Measurements from ENCODE around the gene OGFOD2.
"Not testable (repeated sequence)": the region's sequence is repeated elsewhere in the genome, so short reads cannot be mapped to it uniquely, and the experiment has no call there.

Gene OGFOD2

DNA sequence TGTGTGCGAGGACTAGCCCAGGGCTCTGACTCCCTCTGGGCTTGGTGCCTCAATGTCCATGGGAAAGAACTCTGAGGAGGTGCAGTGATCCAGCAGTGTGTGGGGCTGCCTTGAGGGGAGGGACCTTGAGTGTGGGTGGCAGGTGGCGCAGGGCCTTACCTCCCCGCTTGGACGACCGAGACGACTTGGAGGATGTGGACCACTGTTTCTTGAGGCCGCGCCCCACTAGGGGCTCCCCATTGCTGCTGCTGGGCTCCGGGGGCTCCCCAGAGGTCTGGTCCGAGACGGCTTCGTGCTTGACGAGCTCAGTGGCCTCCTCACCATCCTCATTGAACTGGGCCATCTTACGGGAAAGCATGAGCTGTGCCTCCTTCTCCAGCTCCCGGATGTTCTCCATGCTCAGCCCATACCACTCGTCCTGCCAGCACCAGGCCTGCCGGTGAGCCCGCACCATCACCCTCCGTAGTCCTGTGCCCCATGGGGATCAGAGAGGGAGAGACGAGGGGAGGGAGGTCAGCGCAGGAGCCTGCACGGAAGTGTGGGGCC lies 30.1 kb downstream of the OGFOD2 start:
- no peak for DNase-seq (ENCODE audit: low read depth)

DNA sequence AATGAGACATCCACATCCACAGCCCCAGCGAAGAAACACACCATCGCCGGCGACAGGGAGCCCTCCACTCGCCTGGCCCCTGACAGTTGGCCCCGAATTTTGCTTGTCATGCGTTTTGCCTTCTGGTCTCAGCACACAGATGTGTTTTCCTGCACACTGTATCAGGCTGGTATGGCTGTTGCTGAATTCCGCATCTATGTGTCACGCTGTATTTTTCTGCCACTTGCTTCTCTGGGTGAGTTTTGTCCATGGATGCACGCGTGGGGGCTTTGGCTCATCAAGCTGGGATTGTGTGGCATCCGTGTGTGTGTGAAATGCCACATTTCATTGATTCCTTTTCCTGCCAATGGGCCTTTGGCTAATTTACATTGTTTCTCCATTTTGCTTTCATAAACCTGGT lies 31.9 kb downstream of the OGFOD2 start:
- no peak for DNase-seq (ENCODE audit: low read depth)

DNA sequence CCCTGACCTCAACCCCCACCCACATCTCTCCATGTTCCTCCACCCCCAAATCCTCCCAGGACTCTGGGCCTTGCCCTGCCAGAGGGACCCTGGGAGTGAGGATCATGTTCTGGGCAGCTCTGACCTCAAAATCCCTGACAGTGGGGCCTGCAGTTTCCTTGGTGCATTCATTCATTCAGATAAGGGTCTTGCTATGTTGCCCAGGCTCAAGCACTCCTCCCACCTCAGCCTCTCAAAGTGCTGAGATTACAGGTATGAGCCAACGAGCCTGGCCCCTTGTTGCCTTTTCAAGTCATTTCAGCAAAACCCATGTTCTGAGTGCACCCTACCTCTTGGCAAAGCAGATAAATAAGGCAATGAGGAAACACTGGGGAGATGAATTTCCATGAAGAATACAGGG lies 35.1 kb downstream of the OGFOD2 start:
- no peak for DNase-seq (ENCODE audit: low read depth)

DNA sequence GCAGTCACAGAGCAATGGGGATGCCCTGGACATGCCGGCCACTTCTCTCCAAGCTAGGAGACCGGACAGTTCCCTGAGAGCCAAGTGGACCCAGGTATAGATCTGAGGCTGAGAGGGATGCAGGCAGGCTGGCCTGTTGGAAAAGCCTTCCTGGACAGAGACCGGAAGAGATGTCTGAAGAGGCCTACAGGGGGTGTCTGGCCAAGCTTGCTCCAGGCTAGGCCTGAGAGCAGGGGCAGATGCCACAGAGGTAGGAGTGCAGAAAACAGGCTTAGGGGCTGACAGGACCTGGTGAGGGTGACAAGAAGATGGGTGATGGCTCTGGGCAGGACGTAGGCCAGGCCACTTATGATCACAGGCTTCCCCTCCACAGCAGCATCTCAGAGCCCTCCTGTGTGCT lies 35.6 kb downstream of the OGFOD2 start:
- DNase-seq (ENCODE audit: low read depth): no peak

DNA sequence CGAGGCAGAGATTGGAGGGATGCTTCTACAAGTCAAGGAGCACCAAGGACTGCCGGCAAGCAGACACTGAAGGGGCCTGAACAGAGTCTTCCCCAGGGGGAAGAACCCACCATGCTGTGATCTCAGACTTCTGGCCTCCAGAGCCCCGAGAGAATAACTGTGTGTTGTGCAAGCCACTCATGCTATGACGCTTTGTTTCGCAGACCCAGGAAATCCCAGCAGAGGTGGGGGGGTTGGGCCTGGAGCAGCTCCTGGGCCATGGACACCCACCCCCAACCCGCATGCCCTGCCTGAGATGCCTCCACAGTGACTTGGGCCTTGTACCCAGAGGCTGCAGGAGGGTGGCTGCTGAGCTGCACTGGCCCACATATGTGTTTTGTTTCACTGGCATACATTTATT lies 36.7 kb downstream of the OGFOD2 start:
- DNase-seq (ENCODE audit: low read depth): no peak

- DNase-seq (ENCODE audit: low read depth): no peak
These were observed 38.4 kb downstream of the OGFOD2 start for GRCh38 chr12:123013185-123014095.

GRCh38 chr12:123014473-123014872 lies 39.4 kb downstream of the OGFOD2 start:
- not testable (repeated sequence) for DNase-seq (ENCODE audit: low read depth)

DNA sequence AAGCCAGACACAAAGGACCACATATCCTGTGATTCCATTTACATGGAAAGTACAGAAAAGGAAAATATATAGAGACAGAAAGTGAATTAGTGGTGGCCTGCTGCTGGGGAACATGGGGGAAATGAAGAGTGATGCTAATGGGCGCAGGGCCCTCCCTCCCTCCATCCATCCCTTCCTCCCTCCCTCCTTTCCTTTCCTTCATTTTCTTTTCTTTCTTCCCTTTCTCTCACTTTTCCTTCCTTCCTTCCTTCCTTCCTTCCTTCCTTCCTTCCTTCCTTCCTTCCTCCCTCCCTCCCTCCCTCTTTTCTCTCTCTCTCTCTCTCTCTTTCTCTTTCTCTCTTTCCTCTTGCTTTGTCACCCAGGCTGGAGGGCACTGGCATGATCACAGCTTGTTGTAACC lies 42.7 kb downstream of the OGFOD2 start:
- no peak for DNase-seq (ENCODE audit: low read depth)

GRCh38 chr12:123019841-123020138 lies 44.7 kb downstream of the OGFOD2 start:
- DNase-seq (ENCODE audit: low read depth): no peak

- no peak for DNase-seq (ENCODE audit: low read depth)
These were observed 46.9 kb downstream of the OGFOD2 start for GRCh38 chr12:123021688-123022604.

DNA sequence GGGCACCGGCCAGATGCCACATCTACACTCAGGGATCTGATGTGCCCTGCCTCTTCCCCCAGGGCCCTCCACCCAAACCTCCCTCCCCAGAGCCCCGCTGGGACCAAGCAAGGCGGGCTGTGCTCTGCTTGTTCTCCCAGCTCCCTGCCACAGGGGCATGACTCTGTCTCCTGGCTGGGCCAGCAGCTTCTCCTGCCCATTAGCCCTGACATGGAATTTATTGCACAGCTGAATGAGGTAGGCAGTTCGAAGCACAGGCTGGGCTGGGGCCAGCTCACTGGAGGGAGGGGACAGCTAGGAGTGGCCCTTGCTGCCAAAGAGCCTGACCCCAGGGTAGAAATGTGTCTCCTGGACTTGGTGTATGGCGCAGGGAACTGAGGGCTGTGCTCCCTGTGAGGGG lies 47.8 kb downstream of the OGFOD2 start:
- no peak for DNase-seq (ENCODE audit: low read depth)

DNA sequence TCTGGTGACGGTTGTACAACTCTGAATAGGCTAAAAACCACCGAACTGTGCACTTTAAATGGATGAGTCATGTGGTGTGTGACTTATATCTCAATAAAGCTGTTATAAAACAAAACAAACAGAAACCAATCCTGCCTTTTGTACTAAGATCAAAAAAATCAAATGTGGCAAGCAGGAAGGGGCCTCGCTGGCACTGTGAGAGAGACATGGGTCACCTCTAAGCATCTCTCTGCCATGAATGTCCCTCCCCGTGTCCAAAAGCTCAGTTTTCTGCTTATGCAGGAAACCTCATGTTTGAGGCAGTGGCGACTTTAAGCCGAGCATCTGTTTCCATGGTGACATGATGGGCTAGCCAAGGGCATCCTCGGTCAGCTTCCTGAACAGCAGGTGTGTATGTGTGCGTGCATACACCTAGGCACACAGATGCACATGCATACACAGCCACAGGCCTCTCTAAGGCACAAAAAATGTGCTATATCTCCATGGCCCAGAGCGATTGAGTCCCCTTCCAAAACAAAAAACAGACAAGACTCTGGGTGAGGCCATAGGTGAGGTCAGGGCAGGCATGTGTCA lies 49.9 kb downstream of the OGFOD2 start:
- DNase-seq (ENCODE audit: low read depth): no peak

- DNase-seq (ENCODE audit: low read depth): no peak
These were observed 51.2 kb downstream of the OGFOD2 start for GRCh38 chr12:123026094-123026853.

DNA sequence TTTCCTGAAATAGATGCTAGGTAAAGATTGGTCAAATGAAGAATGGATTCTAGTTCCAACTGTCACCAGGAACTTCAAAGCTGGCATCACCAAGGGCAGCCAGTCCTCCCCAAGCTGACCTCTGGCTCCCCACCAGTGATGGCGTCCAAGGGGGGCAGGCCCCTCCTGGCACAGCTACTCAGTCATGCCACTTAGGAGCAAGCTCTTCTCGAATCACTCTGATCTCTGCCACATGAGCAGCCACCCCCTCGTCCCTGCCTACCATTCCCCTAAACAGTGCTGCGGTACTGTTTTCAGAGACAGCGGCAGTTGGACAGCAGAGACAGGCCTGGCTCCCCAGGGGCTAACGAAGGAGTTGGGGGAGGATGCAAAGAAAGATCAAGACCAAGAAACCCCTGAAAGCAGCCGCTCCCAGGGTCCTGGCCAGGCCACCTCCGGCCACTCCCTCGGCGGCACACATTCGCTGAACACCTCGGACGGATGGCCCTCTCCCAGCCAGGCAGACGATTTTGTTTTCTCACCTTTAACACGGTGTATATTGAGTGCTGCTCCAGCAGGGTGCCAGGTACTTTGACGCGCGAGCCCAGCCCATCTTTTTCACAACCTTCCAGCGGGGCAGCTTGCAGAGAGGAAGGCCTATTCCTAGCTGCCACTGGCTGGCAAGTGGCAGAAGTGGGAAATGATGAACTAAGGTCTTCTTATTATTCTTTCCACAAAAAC lies 52.8 kb downstream of the OGFOD2 start:
- no peak for DNase-seq (ENCODE audit: low read depth)

- no peak for DNase-seq (ENCODE audit: low read depth)
These were observed 53.4 kb downstream of the OGFOD2 start for GRCh38 chr12:123028475-123028874.

DNA sequence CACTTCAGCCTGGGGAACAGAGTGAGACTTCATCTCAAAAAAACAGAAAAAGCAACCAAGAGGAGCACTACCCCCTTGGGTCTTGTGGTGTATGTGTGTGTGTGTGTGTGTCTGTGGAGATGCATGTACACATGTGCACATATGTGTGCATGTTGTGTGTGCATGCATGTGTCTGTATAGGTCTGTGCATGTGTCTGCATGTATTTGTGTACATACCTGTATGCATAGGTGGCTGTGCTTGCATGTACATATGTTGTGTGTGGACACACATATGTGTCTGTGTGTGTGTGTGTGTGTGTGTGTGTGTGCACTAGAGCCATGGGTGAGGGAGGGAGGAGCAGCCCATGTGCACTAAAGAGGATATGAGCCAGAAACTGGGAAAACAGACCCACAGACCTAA lies 54.5 kb downstream of the OGFOD2 start:
- no peak for DNase-seq (ENCODE audit: low read depth)
